Activated naive CD8-positive, alpha-beta T cell treated with anti-CD3 and anti-CD28 coated beads for 36 hours (primary cell): Measurements from ENCODE around the gene SGK1. TPM values are rescaled to one million over a fixed set of nuclear protein-coding genes. Genes with fewer than 3 reads are reported as not detected.
A peak's percentile ranks its signal among the peaks of the same experiment; 100 is the strongest.
"Not testable (repeated sequence)": the region's sequence is repeated elsewhere in the genome, so short reads cannot be mapped to it uniquely, and the experiment has no call there.

ENCODE experiments used
- DNase-seq: peaks from one replicate; pipeline ENCODE4 v3.0.0; 2021
- H3K27ac Mint-ChIP-seq: one replicate; pipeline ENCODE4 v1.8.0; 2022; ENCODE audit warnings: mild to moderate bottlenecking, moderate library complexity, mixed read lengths
- H3K27me3 Mint-ChIP-seq: one replicate; pipeline ENCODE4 v1.8.0; 2022; ENCODE audit warnings: mild to moderate bottlenecking, mixed read lengths
- H3K36me3 Mint-ChIP-seq: one replicate; pipeline ENCODE4 v1.8.0; 2021; ENCODE audit warnings: mild to moderate bottlenecking, mixed read lengths
- H3K4me1 Mint-ChIP-seq: one replicate; pipeline ENCODE4 v1.8.0; 2021; ENCODE audit warnings: mixed read lengths
- H3K4me3 Mint-ChIP-seq: one replicate; pipeline ENCODE4 v1.8.0; 2022; ENCODE audit warnings: mild to moderate bottlenecking, moderate library complexity, mixed read lengths
- H3K9me3 Mint-ChIP-seq: one replicate; pipeline ENCODE4 v1.8.0; 2022; ENCODE audit warnings: mixed read lengths
- total RNA-seq, 2 experiments: library from RNA; stranded (reverse); gene quantifications; one replicate each; pipeline ENCODE4 v1.2.3, GENCODE V29; 2021

Gene SGK1
- total RNA-seq, 2 experiments from 2014 or later: 129 to 141 TPM

DNA sequence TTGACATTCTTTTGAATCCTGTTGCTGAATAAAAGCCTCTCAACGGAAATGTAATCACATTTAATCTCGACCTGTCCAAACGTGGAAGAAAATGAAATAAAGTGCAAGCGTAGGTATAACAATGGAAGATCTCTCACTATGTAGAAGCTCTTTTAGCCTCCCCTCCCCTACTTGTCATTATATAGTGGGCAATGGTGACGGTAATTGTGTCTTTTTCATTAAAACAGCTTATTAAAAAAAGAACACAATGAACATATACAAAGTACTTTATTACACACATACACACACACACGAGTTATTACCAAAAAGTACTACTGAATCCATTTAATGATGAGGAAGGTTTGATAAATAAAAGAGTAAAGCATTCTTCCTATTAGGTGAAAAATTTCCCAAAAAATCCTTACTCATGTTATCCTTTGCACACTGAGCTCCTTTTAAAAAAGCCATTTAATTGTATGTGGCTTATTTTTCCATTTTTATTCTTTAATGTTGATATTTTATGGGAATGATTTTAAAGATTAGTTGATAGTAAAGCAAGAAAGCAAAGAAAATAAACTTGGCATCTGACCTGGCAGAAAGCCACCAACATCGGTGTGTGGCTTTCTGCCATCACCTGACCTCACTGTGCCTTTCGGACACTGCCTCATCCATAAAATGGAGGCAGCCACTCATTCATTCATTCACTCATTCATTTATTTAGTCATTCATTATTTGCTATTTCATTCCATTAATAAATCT is 493 bp upstream of the SGK1 start:
- no peak overlapping the region for H3K27ac Mint-ChIP-seq
- DNase-seq: no peak
- peak overlapping the region; percentile 90 for H3K4me3 Mint-ChIP-seq
- peaks cover 31% of the 10 kb centered on the region for H3K4me1 Mint-ChIP-seq
- H3K9me3 Mint-ChIP-seq: peaks cover 6% of the 10 kb centered on the region
- peaks cover 23% of the 10 kb centered on the region for H3K27me3 Mint-ChIP-seq
- peaks cover 2% of the 10 kb centered on the region for H3K36me3 Mint-ChIP-seq

DNA sequence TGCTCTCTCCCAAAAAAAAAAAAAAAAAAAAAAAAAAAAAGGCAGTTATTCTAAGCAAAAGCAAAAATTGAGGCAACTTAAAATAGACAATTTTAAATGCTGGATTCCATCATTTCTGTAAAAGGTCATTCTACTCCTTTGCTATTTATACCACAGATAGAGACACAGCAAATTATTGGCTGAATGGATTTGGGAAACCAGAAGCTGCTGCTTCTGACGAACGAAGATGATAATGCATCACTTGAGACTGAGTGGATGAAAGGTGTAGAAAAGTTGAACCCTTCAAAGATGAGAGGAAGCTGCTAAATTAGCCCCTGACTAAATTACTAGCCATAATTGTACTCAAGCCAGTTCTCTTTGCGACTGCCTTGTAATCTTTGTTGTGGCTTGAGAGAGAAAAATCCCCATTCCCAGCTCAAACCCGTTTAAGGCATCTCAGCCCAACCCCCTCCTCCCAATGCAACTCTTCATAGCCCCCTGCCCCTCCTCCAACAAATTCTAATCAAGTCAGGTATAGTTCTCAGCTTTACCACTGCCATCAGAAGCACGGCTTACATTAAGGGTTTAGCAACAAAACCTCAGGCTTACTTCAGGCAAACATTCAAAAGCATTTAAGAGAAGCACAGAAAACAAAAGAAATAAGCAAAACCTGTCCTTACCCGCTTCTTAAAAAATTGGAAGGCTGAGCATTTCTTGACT is 1.0 kb downstream of the SGK1 start:
- H3K27ac Mint-ChIP-seq: peak overlapping the region; percentile 48
- peak overlapping the region; percentile 90 for H3K4me3 Mint-ChIP-seq
- H3K4me1 Mint-ChIP-seq: peaks cover 35% of the 10 kb centered on the region
- peaks cover 3% of the 10 kb centered on the region for H3K36me3 Mint-ChIP-seq
- no peak for DNase-seq
- peaks cover 6% of the 10 kb centered on the region for H3K9me3 Mint-ChIP-seq
- H3K27me3 Mint-ChIP-seq: peaks cover 23% of the 10 kb centered on the region

DNA sequence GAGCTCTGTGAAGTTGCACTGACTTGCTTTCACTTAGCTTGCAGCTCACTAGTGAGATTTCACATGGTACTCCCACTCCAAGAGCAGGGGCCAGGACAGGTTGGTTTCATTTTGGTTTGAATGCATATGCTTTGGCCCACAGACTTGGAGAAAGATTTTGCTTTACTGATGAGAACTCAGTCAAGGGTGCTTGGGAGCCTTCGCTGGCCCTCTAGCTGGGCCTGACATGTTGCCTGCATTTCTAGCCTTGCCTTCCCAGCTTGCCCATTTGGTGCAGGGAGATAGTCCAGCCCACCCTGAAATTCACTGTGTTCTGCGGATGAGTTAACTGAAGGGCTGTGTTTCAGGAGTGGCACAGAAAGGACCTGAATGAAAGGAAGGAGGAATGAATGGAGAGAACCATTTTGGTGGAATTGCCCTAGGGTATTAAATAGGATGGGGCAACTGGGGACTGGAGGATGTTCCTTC is 1.9 kb downstream of the SGK1 start:
- no peak for DNase-seq
- Mint-ChIP-seq H3K27me3 (peaks cover 23% of the 10 kb centered on the region), H3K9me3 (peaks cover 6% of the 10 kb centered on the region), H3K36me3 (peaks cover 3% of the 10 kb centered on the region), H3K27ac (no peak overlapping the region), H3K4me1 (peaks cover 35% of the 10 kb centered on the region), H3K4me3 (peak overlapping the region; percentile 59)

DNA sequence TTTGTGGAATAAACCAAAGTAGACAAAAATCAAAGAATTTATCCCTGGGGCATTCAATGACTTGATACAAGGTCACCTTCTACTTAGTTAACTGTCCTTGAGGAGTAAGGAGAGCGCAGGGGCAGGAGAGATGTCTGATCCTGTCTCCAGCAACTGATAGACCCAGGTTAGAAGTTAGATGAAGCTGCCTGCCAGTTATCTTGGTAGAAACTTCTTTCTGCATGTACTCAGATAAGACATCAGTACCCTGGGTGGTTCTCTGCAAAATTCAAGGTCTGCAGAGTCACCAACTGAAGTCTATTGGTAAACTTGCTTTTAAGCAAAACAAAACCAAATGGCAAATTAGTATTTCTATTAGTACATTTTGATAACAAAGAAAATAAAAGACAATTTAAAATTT is 2.7 kb downstream of the SGK1 start:
- peaks cover 35% of the 10 kb centered on the region for H3K4me1 Mint-ChIP-seq
- H3K4me3 Mint-ChIP-seq: no peak overlapping the region
- no peak for DNase-seq
- H3K9me3 Mint-ChIP-seq: peaks cover 6% of the 10 kb centered on the region
- H3K27me3 Mint-ChIP-seq: peaks cover 23% of the 10 kb centered on the region
- H3K27ac Mint-ChIP-seq: no peak overlapping the region
- peaks cover 3% of the 10 kb centered on the region for H3K36me3 Mint-ChIP-seq

DNA sequence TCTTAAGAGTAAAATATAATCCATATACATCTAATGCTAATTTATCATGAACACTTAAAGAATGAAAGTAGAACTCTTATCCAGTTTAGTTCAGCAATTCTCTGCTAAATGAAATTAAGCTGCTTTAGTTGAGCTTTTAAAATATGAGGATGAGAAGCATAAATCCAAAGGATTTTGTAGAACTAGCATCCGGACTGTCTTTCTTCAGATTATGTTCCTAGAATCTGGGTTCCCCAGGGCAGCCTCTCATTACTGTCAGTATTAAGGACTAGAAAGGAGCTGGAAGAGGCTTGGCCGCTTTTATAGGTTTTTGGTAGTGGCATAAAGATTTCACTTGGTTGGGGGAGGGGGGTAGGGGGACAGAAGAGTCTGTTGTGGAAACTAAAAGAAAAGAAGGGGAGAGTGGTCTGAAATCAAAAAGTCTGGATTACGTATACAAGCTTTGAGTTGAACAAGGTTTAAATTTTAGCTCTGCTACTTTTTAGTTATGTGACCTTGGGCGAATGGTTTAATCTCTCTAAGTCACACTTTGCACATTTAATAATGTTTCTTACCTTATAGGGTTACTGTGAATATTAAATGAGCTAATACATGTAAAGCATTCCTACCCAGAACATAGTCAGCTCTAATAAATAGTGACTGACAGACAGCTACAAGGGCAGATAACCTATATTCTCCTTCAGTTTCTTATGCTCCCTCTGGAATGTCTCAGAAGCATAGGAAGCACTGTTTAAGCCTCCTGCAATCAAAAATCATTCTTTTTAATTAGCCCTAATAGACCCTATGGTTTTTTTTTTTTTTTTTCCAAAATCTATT is 3.7 kb downstream of the SGK1 start:
- Mint-ChIP-seq H3K9me3 (no peaks in the 10 kb centered on the region), H3K27me3 (peaks cover 23% of the 10 kb centered on the region), H3K36me3 (peaks cover 3% of the 10 kb centered on the region), H3K4me3 (no peak overlapping the region), H3K4me1 (peaks cover 34% of the 10 kb centered on the region), H3K27ac (no peak overlapping the region)
- DNase-seq: no peak

DNA sequence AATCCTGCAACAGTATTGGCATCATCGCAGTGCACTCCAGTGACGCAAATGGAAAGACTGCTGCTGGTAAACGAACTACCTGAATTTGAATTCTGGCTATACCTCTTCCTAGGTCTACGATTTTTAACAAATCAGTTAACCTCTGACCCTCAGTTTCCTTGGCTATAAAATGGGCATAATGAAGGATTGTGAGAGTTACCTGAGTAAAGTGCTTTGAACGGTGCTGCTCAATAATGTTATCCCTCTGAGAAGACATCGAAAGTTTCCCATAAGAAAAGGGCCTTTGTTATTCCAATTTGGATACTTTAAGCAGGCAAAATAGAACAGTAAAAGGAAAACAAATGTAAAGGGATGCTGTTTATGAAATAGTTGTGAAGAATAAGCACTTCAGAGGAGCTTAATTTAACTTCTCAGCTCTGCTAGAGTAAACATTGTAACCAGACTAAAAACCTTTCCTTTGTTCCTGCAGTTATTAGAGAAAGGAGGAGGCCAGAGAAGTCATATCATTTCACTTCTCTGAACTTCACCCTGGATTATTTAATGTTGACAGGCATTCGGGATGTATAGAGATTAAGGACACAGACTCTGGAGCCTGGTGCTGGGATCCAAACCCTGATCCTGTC is 5.8 kb downstream of the SGK1 start:
- H3K4me1 Mint-ChIP-seq: peaks cover 26% of the 10 kb centered on the region
- no peaks in the 10 kb centered on the region for H3K9me3 Mint-ChIP-seq
- no peak overlapping the region for H3K27ac Mint-ChIP-seq

DNA sequence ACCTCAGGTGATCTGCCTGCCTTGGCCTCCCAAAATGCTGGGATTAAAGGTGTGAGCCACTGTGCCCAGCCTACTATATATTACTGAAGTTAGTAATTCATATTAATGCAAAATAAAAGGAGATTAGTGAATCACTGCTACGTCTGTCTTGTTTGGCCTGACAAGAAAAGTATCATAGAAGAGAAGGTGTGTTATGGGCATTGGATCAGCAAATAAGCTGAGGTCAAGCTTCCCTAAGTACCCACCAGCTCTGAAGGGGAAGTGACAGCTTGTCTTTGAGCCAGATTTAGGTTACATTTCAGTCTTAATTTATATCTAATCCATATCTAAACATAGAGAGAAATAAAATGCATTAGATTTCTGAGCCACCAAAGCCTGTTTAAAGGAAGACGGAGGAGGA is 7.1 kb downstream of the SGK1 start:
- H3K27ac Mint-ChIP-seq: no peak overlapping the region
- no peaks in the 10 kb centered on the region for H3K27me3 Mint-ChIP-seq
- no peak for DNase-seq
- H3K4me1 Mint-ChIP-seq: peaks cover 18% of the 10 kb centered on the region
- no peaks in the 10 kb centered on the region for H3K9me3 Mint-ChIP-seq
- no peak overlapping the region for H3K4me3 Mint-ChIP-seq
- H3K36me3 Mint-ChIP-seq: peaks cover 2% of the 10 kb centered on the region

More for the DNA sequence above, 5.8 kb downstream of the SGK1 start:
- Mint-ChIP-seq H3K4me3 (no peak overlapping the region), H3K36me3 (peaks cover 2% of the 10 kb centered on the region), H3K27me3 (peaks cover 4% of the 10 kb centered on the region)
- no peak for DNase-seq

DNA sequence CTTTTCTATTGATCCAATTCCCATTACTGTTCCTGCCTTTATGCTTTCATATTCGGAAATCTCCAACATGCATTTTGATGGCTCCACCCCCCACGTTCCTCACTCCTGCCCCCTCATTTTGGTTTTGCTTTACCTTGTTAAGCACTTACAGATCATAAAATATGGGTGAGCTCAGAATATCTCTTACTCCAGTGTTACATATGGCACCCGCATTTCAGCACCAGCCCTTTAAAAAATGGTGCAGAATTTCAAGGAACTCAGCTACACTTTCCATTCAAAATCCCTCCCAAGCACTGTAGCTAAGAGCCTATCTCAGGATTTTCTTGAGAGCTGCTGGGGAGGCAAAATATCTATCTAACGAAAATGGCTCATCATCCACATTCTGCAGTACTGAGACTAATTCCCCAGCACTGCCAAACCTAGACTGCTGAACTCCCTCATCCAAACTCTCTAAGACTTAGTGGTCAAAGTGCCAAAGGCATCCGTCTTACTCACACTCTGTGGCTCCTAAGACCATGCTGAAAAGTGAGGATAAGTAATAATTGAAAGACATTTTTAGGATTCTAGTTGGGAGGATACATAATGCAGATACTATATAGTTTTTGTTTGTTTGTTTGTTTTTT is 7.8 kb downstream of the SGK1 start:
- Mint-ChIP-seq H3K4me1 (peaks cover 18% of the 10 kb centered on the region), H3K9me3 (no peaks in the 10 kb centered on the region), H3K27me3 (no peaks in the 10 kb centered on the region), H3K4me3 (no peak overlapping the region), H3K36me3 (peaks cover 2% of the 10 kb centered on the region), H3K27ac (no peak overlapping the region)
- no peak for DNase-seq

DNA sequence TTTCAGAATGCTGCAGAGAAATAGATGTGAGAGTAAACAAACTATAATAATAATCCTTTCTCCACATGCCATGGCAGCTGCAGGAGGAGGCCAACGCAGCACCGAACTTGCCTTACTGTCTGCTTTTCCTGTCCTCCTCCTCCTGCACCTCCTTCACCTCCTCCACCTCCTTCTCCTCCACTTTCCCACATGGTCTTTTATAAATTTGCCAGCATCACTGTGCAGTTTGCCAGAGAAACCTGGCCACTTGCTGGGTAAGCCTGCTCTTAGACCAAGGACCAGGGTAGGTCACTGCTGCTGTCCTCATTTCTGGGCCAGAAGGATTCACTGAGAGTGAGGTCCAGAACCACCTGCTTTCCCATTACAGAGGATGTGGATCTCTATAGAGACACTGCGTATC is 8.7 kb downstream of the SGK1 start:
- H3K36me3 Mint-ChIP-seq: peaks cover 2% of the 10 kb centered on the region
- no peak for DNase-seq
- H3K27ac Mint-ChIP-seq: no peak overlapping the region
- H3K9me3 Mint-ChIP-seq: no peaks in the 10 kb centered on the region
- H3K4me3 Mint-ChIP-seq: no peak overlapping the region
- H3K4me1 Mint-ChIP-seq: peaks cover 24% of the 10 kb centered on the region
- H3K27me3 Mint-ChIP-seq: no peaks in the 10 kb centered on the region

DNA sequence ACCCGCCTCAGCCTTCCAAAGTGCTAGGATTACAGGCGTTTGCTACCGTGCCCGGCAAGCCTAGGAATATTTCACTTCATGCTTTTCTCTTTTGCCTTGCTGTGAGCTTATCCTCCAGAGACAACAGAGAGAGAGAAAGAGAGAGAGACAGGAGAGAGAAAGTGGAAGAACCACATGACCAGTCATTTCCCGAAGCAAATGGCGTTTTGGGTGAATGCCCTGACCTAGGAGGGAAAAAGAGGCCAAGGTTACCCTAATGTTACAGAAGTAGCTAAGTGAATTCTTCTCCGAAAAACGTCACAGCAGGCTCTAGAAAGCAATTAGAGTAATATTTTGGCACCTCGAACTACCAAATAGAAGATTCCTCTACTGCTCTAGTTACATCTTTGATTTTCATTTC is 9.1 kb downstream of the SGK1 start:
- H3K4me3 Mint-ChIP-seq: no peak overlapping the region
- H3K4me1 Mint-ChIP-seq: peaks cover 23% of the 10 kb centered on the region
- no peaks in the 10 kb centered on the region for H3K27me3 Mint-ChIP-seq
- no peak overlapping the region for H3K27ac Mint-ChIP-seq
- H3K36me3 Mint-ChIP-seq: peaks cover 2% of the 10 kb centered on the region
- no peak for DNase-seq
- H3K9me3 Mint-ChIP-seq: no peaks in the 10 kb centered on the region

DNA sequence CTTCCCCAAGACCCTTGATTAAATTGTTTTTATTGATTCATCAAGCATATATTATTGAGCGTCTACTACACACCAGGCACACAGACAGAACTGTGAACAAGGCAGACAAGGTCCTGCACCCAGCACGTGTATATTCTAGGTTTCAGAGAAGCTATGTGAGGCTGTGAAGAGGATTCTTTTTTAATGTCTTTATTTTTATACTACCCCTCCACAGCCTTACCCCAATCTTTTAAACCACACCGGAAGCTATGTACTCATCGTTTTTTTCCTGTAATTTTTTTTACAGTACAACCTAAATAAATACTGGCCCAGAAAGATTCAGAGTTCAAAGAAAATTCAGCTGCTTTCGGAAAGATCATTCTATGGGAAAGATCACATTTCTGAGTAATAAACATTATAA is 10.0 kb downstream of the SGK1 start:
- Mint-ChIP-seq H3K4me1 (peaks cover 16% of the 10 kb centered on the region), H3K27ac (peak overlapping the region; percentile 34), H3K9me3 (no peaks in the 10 kb centered on the region), H3K36me3 (no peaks in the 10 kb centered on the region), H3K4me3 (no peak overlapping the region), H3K27me3 (no peaks in the 10 kb centered on the region)
- DNase-seq: no peak

DNA sequence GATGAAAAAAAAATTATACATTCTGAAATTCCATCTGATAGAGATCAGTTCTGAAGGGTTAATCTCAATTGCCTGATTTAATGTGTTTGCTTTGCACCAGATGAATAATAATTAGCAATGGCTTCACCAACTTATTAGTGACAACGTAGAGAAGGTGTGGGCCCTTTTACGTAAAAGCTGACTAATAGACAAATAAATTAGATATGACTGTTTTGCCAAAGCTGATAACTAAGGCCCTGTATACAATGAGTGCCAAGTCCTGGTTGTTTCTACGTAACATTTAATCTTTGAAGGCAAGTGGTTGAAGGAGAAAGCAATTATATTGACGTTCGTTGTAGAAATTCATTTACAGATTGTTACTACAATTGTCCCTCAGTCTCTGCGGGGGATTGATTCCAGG is 10.8 kb downstream of the SGK1 start:
- Mint-ChIP-seq H3K27ac (no peak overlapping the region), H3K4me3 (no peak overlapping the region), H3K9me3 (no peaks in the 10 kb centered on the region), H3K36me3 (no peaks in the 10 kb centered on the region), H3K4me1 (peaks cover 19% of the 10 kb centered on the region), H3K27me3 (no peaks in the 10 kb centered on the region)
- DNase-seq: no peak

DNA sequence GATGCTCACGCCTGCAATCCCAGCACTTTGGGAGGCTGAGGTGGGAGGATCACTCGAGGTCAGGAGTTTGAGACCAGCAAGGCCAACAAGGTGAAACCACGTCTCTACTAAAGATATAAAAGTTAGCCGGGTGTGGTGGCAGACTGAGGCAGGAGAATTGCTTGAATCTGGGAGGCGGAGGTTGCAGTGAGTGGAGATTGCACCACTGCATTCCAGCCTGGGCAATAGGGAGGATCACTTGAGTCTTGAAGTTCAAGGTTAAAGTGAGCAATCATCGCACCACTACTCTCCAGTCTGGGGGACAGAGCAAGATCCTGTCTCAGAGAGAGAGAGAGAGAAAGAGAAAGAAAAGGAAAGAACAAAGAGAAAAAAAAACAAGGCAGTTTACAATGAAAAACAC is 13.5 kb downstream of the SGK1 start:
- H3K27me3 Mint-ChIP-seq, DNase-seq, H3K4me3 Mint-ChIP-seq, H3K36me3 Mint-ChIP-seq, H3K9me3 Mint-ChIP-seq: not testable (repeated sequence)
- H3K27ac Mint-ChIP-seq: peak overlapping the region; percentile 64
- peaks cover 29% of the 10 kb centered on the region for H3K4me1 Mint-ChIP-seq

DNA sequence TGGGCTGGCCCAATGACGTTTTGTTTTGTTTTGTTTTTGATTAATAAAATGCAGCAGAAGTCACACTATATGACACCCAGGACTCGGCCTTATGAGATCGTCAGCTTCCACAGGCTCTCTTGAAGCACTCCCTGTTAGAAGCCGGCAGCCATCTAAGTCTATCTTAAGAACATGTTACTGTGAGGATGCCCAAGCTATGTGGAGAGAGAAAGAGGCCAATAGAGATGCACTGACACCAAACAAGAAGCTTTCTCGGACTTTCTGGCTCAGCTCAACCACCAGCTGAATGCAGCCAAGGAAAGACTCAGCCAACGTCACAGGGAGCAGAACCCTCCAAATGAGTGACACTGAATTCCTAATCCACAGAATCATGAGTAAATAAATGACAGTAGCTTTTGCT is 14.0 kb downstream of the SGK1 start:
- peaks cover 1% of the 10 kb centered on the region for H3K9me3 Mint-ChIP-seq
- H3K27me3 Mint-ChIP-seq: no peaks in the 10 kb centered on the region
- H3K4me3 Mint-ChIP-seq: no peak overlapping the region
- DNase-seq: no peak
- no peaks in the 10 kb centered on the region for H3K36me3 Mint-ChIP-seq
- H3K27ac Mint-ChIP-seq: peak overlapping the region; percentile 34
- peaks cover 30% of the 10 kb centered on the region for H3K4me1 Mint-ChIP-seq
